ENCODE results near the gene LY86.

GRCh38 chr6:6579281-6579680 lies 9.2 kb upstream of the LY86 start:
- TF ChIP-seq CTCF (CRISPR knock-in tag; IDR thresholded peaks at IDR 0.05), result no peak
- TF ChIP-seq TCF7L2 (IDR thresholded peaks at IDR 0.05; ENCODE audit: low read depth, low read length), result no peak
- no peak for TF ChIP-seq THAP8 (CRISPR knock-in tag; IDR thresholded peaks at IDR 0.05; ENCODE audit: borderline replicate concordance)
- no peak for TF ChIP-seq SRSF4 (IDR thresholded peaks at IDR 0.05; ENCODE audit: low read depth, low read length, poor library complexity, severe bottlenecking)
- TF ChIP-seq ZNF567 (CRISPR knock-in tag; IDR thresholded peaks at IDR 0.05; ENCODE audit: borderline replicate concordance), result no peak
- TF ChIP-seq MXI1 (IDR thresholded peaks at IDR 0.05; ENCODE audit: borderline replicate concordance, low read depth, low read length), result no peak
- no peak for TF ChIP-seq POLR2AphosphoS5 (IDR thresholded peaks at IDR 0.05; ENCODE audit: low read depth, low read length)
- no peak for TF ChIP-seq FOXA1 (IDR thresholded peaks at IDR 0.05)
- TF ChIP-seq FOXA1 (CRISPR knock-in tag; IDR thresholded peaks at IDR 0.05), result no peak
- TF ChIP-seq POLR2AphosphoS2 (IDR thresholded peaks at IDR 0.05; ENCODE audit: low read depth, low read length), result no peak
- TF ChIP-seq ZFYVE20 (CRISPR knock-in tag; IDR thresholded peaks at IDR 0.05; ENCODE audit: borderline replicate concordance, low read depth), result no peak
